Stomach (tissue), 9 donors: ENCODE results near the gene ADCY4. TPM values are rescaled to one million over a fixed set of nuclear protein-coding genes. Genes with fewer than 3 reads are reported as not detected.

Experiments used
- DNase-seq, 2 donors: peaks; one replicate each; pipeline versions ENCODE4 v3.0.0 to v3.0.0-alpha.2; 2013 to 2019
- H3K27ac ChIP-seq, 5 donors: fragments of 200-600 bp in 4 of 5; sonication (generic) in 4 of 5; one replicate each; pipeline ENCODE4 v1.5.1; 2013 to 2019; ENCODE audit warnings: mild to moderate bottlenecking in 1 of 5, moderate library complexity in 1 of 5
- H3K27me3 ChIP-seq, 3 donors: fragments of 200-600 bp; sonication (generic); one replicate each; pipeline ENCODE4 v1.5.1; 2017 to 2019; ENCODE audit warnings: mixed run types in 1 of 3
- H3K36me3 ChIP-seq, 4 donors: fragments of 200-600 bp; sonication (generic); 1 replicate in 3 of 4; 2 replicates in 1 of 4; pipeline ENCODE4 v1.5.1; 2016 to 2019
- H3K4me1 ChIP-seq, 4 donors: fragments of 200-600 bp; sonication (generic); one replicate each; pipeline ENCODE4 v1.5.1; 2016 to 2019
- H3K4me3 ChIP-seq, 4 donors: fragments of 200-600 bp; sonication (generic) in 3 of 4; one replicate each; pipeline ENCODE4 v1.5.1; 2016 to 2019; ENCODE audit warnings: mild to moderate bottlenecking in 1 of 4
- H3K9me3 ChIP-seq, 4 donors: fragments of 200-600 bp; sonication (generic); one replicate each; pipeline ENCODE4 v1.5.1; 2016 to 2019
- CTCF ChIP-seq, 7 experiments: fragments of 450-650 bp in 4 of 7; fragments of 200-600 bp in 3 of 7; sonication (generic) in 3 of 7; IDR thresholded peaks; one replicate each; pipeline ENCODE4 v1.5.1; 2016 to 2019; ENCODE audit warnings: antibody characterized with exemption in 7 of 7, control low read depth in 2 of 7, mild to moderate bottlenecking in 1 of 7
- EP300 ChIP-seq: sonication (generic); formaldehyde crosslinking; IDR thresholded peaks from one replicate; pipeline ENCODE4 v1.6.1; 2017; ENCODE audit warnings: antibody characterized with exemption
- POLR2A ChIP-seq, 4 donors: fragments of 450-650 bp; IDR thresholded peaks; one replicate each; pipeline ENCODE4 v1.6.1; 2016; ENCODE audit warnings: antibody characterized with exemption in 4 of 4, control low read depth in 2 of 4, mild to moderate bottlenecking in 1 of 4, moderate library complexity in 1 of 4
- POLR2AphosphoS5 ChIP-seq, 3 donors: sonication (generic); formaldehyde crosslinking; IDR thresholded peaks; one replicate each; pipeline ENCODE4 v1.6.1; 2016; ENCODE audit warnings: antibody characterized with exemption in 3 of 3
- WGBS, 5 donors: extraction: QIAGEN DNeasy Blood & Tissue Kit in 3 of 5; methylation state at CpG; one replicate each; pipeline versions ENCODE4 v1.1.5 to v1.1.7; 2013 to 2018; 5-methylcytosine and 5-hydroxymethylcytosine counted together
- intact Hi-C: fragments of 100-400 bp; cut with DNase I; formaldehyde crosslinking; loops from one replicate; pipeline ENCODE4 v1.15.1; 2023; ENCODE audit warnings: low total_unique reads
- polyA plus RNA-seq, 3 donors: library from polyadenylated mRNA; stranded (reverse); fragments of 200-250 nt; gene quantifications; one replicate each; pipeline ENCODE4 v1.2.3, GENCODE V29; 2013
- total RNA-seq, 5 donors: library from RNA; depleted of rRNA; stranded (reverse); fragments of >200 nt; gene quantifications; one replicate each; pipeline versions ENCODE4 v1.1.0 to v1.2.3, GENCODE V29; 2014 to 2016
- donor health status: healthy with polysubstance abuse.
- donor health status: Bipolar disorder and iron deficiency.
- donor health status: healthy.

ADCY4 gene
- total and polyA plus RNA-seq, 8 donors = 15.2 to 118 (median 25.8) TPM

DNA sequence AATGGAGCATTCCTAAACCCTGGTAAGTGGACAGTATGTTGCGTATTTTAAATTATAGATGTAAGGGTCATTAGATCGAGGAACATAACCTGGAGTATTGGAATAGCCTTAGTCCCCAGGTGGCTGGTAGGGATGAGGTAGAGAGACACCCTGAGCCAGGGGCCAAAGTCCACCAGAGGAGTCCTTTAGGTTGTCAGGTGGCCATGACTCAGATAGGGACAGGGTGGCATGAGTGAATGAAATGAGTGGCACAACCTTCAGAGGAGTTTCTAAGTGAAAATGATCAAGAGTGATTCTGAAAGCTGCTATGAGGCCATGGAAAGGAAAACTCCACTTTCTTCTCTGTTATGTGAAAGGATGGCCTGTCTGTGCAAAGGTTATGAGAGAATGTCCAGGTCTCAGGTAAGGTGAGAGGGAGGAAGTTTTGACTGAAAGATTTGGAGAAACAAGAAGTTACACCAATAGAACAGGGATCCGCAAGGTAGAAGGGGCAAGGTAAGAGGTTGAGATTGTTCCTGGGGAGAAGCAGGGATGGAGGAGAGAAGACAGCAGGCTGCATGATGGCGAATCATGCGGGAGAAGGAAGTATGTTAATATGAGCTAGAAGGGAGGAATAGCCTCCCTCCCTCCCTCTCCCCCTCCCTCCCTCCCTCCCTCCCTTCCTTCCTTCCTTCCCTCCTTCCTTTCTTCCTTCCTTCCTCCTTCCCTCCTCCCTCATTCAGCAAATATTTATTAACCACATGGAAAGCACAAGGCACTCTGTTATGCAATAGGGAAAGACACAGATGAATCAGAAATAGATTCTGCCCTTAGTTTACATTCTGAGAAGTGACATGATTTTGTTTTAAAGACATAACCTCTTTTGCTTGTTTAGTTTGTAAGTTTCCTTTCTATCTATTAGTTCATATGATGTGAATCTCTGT, 18.9 kb upstream of the ADCY4 start:
- H3K36me3 ChIP-seq = no peaks in the 10 kb centered on the region
- no peaks in the 10 kb centered on the region for H3K9me3 ChIP-seq
- 54 to 80% (median 75%) methylated on average over 5 of the region's 5 CpGs for WGBS, 5 donors
- peaks cover 0 to 22% (median 11%) of the 10 kb centered on the region in 4 donors for H3K4me1 ChIP-seq
- no peak for DNase-seq
- peak overlapping the region; percentile 30 to 71 (median 42) for H3K27ac ChIP-seq
- H3K4me3 ChIP-seq = no peak overlapping the region
- H3K27me3 ChIP-seq = peaks cover 0 to 11% (median 0%) of the 10 kb centered on the region in 3 donors
- TF ChIP-seq CTCF (IDR thresholded peaks at IDR 0.05) (no peak), EP300 (no peak), POLR2A (IDR thresholded peaks at IDR 0.05) (no peak), POLR2AphosphoS5 (IDR thresholded peaks at IDR 0.05) (peak in 1 of 3 donors; percentile 18)
- intact Hi-C loops = no loop called here

DNA sequence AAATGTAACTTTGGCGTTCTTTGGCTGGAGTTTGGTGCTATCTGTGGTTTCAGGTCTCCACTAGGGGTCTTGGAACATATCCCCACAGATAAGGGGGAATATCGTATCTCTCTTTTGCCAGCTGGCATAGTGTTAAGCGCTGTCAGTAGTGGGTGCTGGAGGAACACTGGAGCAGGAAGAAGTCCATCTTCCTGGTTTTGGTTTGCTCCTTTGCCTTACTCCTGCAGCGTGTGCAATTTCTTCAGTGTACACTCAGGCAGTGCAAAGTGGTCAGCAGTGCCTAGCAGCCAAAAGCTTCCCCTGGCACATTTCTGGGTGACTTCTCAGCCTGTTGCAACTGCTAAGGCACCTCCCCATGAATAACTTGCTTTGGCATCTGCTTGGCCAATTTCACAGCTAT, 16.6 kb upstream of the ADCY4 start:
- H3K9me3 ChIP-seq = no peaks in the 10 kb centered on the region
- H3K4me1 ChIP-seq = peaks cover 0 to 22% (median 11%) of the 10 kb centered on the region in 4 donors
- H3K27me3 ChIP-seq = peaks cover 0 to 8% (median 0%) of the 10 kb centered on the region in 3 donors
- 14 to 26% (median 16%) methylated on average over 4 of the region's 4 CpGs for WGBS, 5 donors
- TF ChIP-seq POLR2AphosphoS5 (IDR thresholded peaks at IDR 0.05) (peak in 1 of 3 donors; percentile 43), CTCF (IDR thresholded peaks at IDR 0.05) (no peak)
- H3K4me3 ChIP-seq = no peak overlapping the region
- no peak overlapping the region for H3K27ac ChIP-seq
- peak in 1 of 2 donors; percentile 60 for DNase-seq
- H3K36me3 ChIP-seq = no peaks in the 10 kb centered on the region
- intact Hi-C loops = no loop called here

DNA sequence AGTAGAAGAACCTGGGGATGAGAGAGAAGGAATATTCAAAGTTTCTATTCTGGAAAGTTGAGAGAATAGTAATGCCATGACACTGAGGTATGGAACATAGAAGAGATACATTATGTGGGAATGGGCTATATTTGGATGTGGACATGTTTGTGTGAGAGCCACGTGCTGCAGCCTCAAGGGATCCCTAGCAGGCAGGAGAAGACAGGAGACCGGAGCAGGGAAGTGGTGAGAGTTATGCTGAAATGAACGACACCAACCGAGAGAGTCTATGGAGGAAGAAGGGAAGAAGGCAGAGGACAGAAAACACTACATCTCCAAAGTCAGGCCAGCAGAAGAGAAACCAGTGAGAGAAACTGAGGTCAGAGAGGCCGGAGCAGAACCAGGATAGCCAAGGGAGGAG, 14.9 kb upstream of the ADCY4 start:
- 72 to 84% (median 80%) methylated on average over 5 of the region's 5 CpGs for WGBS, 5 donors
- H3K4me3 ChIP-seq = no peak overlapping the region
- no peaks in the 10 kb centered on the region for H3K9me3 ChIP-seq
- peaks cover 0 to 22% (median 11%) of the 10 kb centered on the region in 4 donors for H3K4me1 ChIP-seq
- TF ChIP-seq POLR2AphosphoS5 (IDR thresholded peaks at IDR 0.05) = no peak
- no peak for TF ChIP-seq POLR2A (IDR thresholded peaks at IDR 0.05)
- TF ChIP-seq EP300 = no peak
- TF ChIP-seq CTCF (IDR thresholded peaks at IDR 0.05) = no peak
- no peak overlapping the region for H3K27ac ChIP-seq
- H3K27me3 ChIP-seq = peaks cover 0 to 8% (median 0%) of the 10 kb centered on the region in 3 donors
- no peaks in the 10 kb centered on the region for H3K36me3 ChIP-seq
- no peak for DNase-seq
- intact Hi-C loops = no loop called here

- no peaks in the 10 kb centered on the region for H3K36me3 ChIP-seq
- H3K27ac ChIP-seq = no peak overlapping the region
- TF ChIP-seq CTCF (IDR thresholded peaks at IDR 0.05) = no peak
- TF ChIP-seq POLR2AphosphoS5 (IDR thresholded peaks at IDR 0.05) = no peak
- no peak for TF ChIP-seq POLR2A (IDR thresholded peaks at IDR 0.05)
- TF ChIP-seq EP300 = no peak
- H3K9me3 ChIP-seq = no peaks in the 10 kb centered on the region
- H3K4me1 ChIP-seq = peaks cover 0 to 10% (median 4%) of the 10 kb centered on the region in 4 donors
- no peak for DNase-seq
- intact Hi-C loops = no loop called here
- 93 to 100% (median 95%) methylated on average over 2 of the region's 2 CpGs for WGBS, 5 donors
- no peak overlapping the region for H3K4me3 ChIP-seq
- H3K27me3 ChIP-seq = peaks cover 0 to 6% (median 0%) of the 10 kb centered on the region in 3 donors
Measured at GRCh38 chr14:24348186-24348585, 13.3 kb upstream of the ADCY4 start.
